ENCODE measurements around the gene SERPINB6.

Gene SERPINB6

GRCh38 chr6:2938632-2939083, 32.7 kb downstream of the SERPINB6 start:
- H2AFZ ChIP-seq (ENCODE audit: low read length) = no peak overlapping the region
- peaks cover 30% of the 10 kb centered on the region for H3K4me1 ChIP-seq (ENCODE audit: insufficient read depth, low read length, severe bottlenecking)
- no peaks in the 10 kb centered on the region for H3K79me2 ChIP-seq (ENCODE audit: insufficient read depth, low read length)
- no peaks in the 10 kb centered on the region; the same call in 1 of the 2 replicates for H3K36me3 ChIP-seq (ENCODE audit: insufficient read depth, low read length)
- H3K9ac ChIP-seq (ENCODE audit: low read length) = no peak overlapping the region
- no peaks in the 10 kb centered on the region for H3K27me3 ChIP-seq (ENCODE audit: insufficient read depth, low read length)
- H3K4me2 ChIP-seq (ENCODE audit: low read length) = no peak overlapping the region
- no peaks in the 10 kb centered on the region for H4K20me1 ChIP-seq (ENCODE audit: insufficient read depth, low read length)
- peaks cover 3% of the 10 kb centered on the region; the same call in 1 of the 2 replicates for H3F3A ChIP-seq (ENCODE audit: insufficient read depth, low read length)
- H3K27ac ChIP-seq (ENCODE audit: low read depth, low read length, poor library complexity, severe bottlenecking) = no peak overlapping the region
- no peak for TF ChIP-seq EZH2 (IDR thresholded peaks at IDR 0.05; ENCODE audit: borderline replicate concordance, low read length)
- peak; percentile 71 for TF ChIP-seq CTCF (IDR thresholded peaks at IDR 0.05; ENCODE audit: low read length)
- H3K9me3 ChIP-seq (ENCODE audit: low read length) = no peaks in the 10 kb centered on the region
- no peaks in the 10 kb centered on the region for H3K9me2 ChIP-seq (ENCODE audit: low read depth, low read length)
- no peak overlapping the region for H3K4me3 ChIP-seq (ENCODE audit: low read depth, low read length, poor library complexity, severe bottlenecking)

GRCh38 chr6:2938004-2938631, 33.2 kb downstream of the SERPINB6 start:
- Histone ChIP-seq H3K79me2 (ENCODE audit: insufficient read depth, low read length) (no peaks in the 10 kb centered on the region), H3K4me1 (ENCODE audit: insufficient read depth, low read length, severe bottlenecking) (peaks cover 24% of the 10 kb centered on the region), H3K9me2 (ENCODE audit: low read depth, low read length) (no peaks in the 10 kb centered on the region), H3K27me3 (ENCODE audit: insufficient read depth, low read length) (no peaks in the 10 kb centered on the region), H3K36me3 (ENCODE audit: insufficient read depth, low read length) (no peaks in the 10 kb centered on the region; the same call in 1 of the 2 replicates), H4K20me1 (ENCODE audit: insufficient read depth, low read length) (no peaks in the 10 kb centered on the region), H3K4me2 (ENCODE audit: low read length) (no peak overlapping the region), H3K4me3 (ENCODE audit: low read depth, low read length, poor library complexity, severe bottlenecking) (no peak overlapping the region), H3K9ac (ENCODE audit: low read length) (no peak overlapping the region), H3K9me3 (ENCODE audit: low read length) (no peaks in the 10 kb centered on the region), H3K27ac (ENCODE audit: low read depth, low read length, poor library complexity, severe bottlenecking) (no peak overlapping the region), H2AFZ (ENCODE audit: low read length) (no peak overlapping the region), H3F3A (ENCODE audit: insufficient read depth, low read length) (peaks cover 3% of the 10 kb centered on the region; the same call in 1 of the 2 replicates)
- TF ChIP-seq EZH2 (IDR thresholded peaks at IDR 0.05; ENCODE audit: borderline replicate concordance, low read length) = no peak
- TF ChIP-seq CTCF (IDR thresholded peaks at IDR 0.05; ENCODE audit: low read length) = no peak

- TF ChIP-seq CTCF (IDR thresholded peaks at IDR 0.05; ENCODE audit: low read length) (no peak), EZH2 (IDR thresholded peaks at IDR 0.05; ENCODE audit: borderline replicate concordance, low read length) (no peak)
- H3K9ac ChIP-seq (ENCODE audit: low read length) = no peak overlapping the region
- H3F3A ChIP-seq (ENCODE audit: insufficient read depth, low read length) = peaks cover 1% of the 10 kb centered on the region; the same call in 1 of the 2 replicates
- H3K36me3 ChIP-seq (ENCODE audit: insufficient read depth, low read length) = no peaks in the 10 kb centered on the region; the same call in 1 of the 2 replicates
- no peaks in the 10 kb centered on the region for H3K27me3 ChIP-seq (ENCODE audit: insufficient read depth, low read length)
- H3K9me2 ChIP-seq (ENCODE audit: low read depth, low read length) = no peaks in the 10 kb centered on the region
- no peak overlapping the region for H3K27ac ChIP-seq (ENCODE audit: low read depth, low read length, poor library complexity, severe bottlenecking)
- no peaks in the 10 kb centered on the region for H4K20me1 ChIP-seq (ENCODE audit: insufficient read depth, low read length)
- no peaks in the 10 kb centered on the region for H3K9me3 ChIP-seq (ENCODE audit: low read length)
- no peak overlapping the region for H2AFZ ChIP-seq (ENCODE audit: low read length)
- H3K4me3 ChIP-seq (ENCODE audit: low read depth, low read length, poor library complexity, severe bottlenecking) = no peak overlapping the region
- no peak overlapping the region for H3K4me2 ChIP-seq (ENCODE audit: low read length)
- no peaks in the 10 kb centered on the region for H3K79me2 ChIP-seq (ENCODE audit: insufficient read depth, low read length)
- H3K4me1 ChIP-seq (ENCODE audit: insufficient read depth, low read length, severe bottlenecking) = peaks cover 20% of the 10 kb centered on the region
These were observed 33.8 kb downstream of the SERPINB6 start for GRCh38 chr6:2937627-2938003.
